ENCODE data around the gene MEF2D.

Gene MEF2D

DNA sequence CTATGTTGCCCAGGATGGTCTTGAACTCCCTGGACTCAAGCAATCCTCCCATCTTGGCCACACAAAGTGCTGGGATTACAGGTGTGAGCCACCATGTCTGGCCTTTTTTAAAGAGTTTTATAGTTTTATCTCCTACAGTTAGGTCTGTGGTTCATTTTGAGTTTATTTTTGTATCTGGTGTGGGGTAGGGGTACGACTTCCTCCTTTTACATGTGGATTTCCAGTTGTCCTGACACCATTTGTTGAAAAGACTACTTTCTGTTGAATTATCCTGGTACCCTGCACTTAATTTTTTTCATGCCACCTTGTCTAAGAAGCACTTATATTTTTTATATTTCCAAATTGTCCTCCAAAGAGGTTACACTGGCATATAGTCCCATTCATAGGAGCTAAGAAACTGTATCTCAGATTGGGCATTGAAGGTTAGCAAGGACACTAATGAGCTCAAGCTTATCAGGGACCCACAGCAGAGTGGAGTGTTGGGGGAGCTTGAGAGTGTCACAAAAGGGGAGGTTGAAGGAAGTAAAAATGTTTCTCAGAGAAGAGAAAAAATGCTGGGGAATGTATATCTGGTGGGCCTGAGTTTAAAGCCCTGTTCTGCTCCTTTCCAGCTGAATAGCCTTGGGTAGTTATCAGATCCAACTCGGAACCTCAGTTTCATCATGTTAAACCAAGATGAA, 23.4 kb upstream of the MEF2D start:
- DNase-seq, result no peak

DNA sequence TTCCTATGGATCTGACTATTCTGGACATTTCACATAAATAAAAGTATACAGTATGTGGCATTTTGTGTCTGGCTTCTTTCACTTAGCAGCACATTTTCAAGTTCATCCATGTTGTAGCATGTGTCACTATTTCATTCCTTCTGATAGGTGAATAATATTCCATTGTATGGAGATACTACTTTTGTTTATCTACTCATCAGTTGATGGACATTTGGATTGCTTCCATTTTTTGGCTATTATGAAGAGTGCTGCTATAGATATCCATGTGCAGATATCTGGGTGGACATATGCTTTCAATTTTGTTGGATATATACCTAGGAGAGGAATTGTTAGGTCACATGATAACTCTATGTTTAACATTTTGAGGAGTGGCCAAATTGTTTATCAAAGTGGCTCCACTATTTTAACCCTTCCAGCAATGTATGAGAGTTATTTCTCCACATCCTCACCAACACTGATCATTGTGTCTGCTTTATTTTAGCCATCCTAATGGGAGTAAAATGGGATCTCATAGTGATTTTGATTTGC, 21.9 kb upstream of the MEF2D start:
- DNase-seq, result no peak

GRCh38 chr1:156517748-156518147, 17.2 kb upstream of the MEF2D start:
- DNase-seq, result no peak

DNA sequence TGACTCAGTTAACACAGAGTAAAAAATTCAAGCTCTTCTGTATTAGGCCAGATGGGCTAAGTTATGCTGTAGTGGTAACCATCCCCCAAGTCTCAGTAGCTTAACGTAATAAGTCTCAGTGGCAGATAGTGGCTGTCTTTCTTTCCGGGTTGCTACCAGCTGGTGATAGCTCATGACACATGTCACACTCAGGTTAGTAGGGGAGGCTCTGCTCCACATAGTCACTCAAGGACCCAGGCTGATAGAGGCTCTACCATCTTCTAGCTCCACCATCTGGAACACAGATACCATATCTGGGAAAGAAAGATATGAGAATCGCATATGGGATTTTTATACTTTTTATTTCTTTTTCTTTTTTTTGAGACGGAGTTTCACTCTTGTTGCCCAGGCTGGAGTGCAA, 16.2 kb upstream of the MEF2D start:
- DNase-seq, result peak; percentile 29

DNA sequence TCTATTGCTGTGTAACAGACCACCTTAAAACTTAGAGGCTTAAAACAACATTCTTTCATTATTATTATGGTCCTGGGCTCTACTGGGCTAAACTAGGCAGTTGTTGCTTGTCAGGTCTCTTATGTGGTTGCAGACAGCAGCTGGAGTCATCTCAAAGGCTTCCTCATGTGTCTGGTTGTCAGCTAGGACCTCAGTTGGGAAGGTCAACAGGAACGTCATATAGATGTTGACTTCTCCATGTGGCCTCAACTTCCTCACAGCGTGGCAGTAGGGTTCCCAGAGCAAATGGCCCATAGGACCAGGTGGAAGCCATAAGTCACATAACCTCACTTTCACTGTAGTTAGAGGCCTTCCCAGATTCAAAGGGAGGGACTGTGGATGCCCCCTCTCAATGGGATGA, 15.4 kb upstream of the MEF2D start:
- DNase-seq, result no peak

DNA sequence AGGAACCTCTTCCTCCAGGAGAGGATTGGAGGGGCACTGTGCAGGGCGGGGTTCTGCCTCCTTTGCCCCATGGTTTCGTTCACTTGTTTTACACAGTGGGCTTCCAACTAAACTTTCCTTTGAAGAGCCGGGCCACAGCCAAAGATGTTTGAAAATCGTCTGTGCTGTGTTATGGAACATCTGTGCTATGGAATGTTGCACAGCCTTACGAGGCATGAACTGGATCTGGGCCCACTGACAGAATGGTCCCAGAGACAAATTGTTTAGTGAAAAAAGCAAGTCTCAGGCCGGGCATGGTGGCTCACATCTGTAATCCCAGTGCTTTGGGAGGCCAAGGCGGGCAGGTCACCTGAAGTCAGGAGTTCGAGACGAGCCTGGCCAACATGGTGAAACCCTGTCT, 12.6 kb upstream of the MEF2D start:
- no peak for DNase-seq

GRCh38 chr1:156511644-156512043, 11.1 kb upstream of the MEF2D start:
- DNase-seq, result no peak

DNA sequence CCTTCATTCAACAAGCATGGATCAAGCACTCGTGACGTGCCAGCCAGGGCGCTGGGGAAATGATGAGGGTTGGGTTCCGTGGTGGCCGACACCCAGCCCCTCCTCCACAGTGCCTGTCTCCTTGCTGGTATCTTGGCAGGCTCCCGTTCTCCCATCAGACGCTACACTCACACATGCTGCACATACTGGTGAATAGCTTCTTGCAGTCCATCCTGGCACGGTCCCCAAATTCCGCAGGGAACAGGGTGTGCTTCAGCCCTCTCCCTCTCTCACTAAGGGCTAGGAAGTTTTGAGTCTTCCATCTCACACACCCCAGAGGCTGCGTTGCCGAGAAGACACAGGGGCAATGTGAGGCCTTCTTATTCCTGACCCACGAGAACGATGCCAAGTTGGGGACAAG, 10.1 kb upstream of the MEF2D start:
- DNase-seq, result no peak

DNA sequence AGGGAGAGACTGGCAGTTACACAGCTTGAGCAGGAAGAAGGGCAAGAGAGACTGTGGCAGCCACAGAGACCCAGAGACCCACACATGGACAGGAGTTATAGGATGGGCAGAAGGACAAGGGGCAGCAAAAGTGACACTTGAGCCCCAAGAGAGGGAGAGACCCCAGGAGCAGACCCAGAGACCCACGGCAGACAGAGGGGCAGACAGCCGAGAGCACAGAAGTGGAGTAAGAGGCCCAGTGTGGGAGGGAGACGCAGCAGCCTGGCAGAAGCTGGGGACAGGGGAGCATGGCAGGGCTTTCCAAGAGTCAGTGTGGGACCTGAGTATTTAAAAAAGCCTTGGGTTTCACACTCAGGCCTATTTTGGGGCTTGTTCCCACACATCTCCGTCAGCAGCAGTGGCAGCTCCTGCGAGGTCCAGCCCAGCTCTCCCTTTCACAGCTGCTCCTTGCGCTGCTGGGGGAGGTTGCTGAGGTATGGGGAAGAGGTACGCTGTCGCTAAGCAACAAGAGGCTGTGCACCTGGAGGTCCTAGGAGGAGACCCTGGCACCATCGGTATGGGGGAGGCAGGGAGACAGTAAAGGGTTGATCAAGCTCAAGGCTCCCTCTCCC, 9.0 kb upstream of the MEF2D start:
- DNase-seq, result no peak

- DNase-seq, result no peak
Observed at GRCh38 chr1:156508955-156509234, 8.3 kb upstream of the MEF2D start.

DNA sequence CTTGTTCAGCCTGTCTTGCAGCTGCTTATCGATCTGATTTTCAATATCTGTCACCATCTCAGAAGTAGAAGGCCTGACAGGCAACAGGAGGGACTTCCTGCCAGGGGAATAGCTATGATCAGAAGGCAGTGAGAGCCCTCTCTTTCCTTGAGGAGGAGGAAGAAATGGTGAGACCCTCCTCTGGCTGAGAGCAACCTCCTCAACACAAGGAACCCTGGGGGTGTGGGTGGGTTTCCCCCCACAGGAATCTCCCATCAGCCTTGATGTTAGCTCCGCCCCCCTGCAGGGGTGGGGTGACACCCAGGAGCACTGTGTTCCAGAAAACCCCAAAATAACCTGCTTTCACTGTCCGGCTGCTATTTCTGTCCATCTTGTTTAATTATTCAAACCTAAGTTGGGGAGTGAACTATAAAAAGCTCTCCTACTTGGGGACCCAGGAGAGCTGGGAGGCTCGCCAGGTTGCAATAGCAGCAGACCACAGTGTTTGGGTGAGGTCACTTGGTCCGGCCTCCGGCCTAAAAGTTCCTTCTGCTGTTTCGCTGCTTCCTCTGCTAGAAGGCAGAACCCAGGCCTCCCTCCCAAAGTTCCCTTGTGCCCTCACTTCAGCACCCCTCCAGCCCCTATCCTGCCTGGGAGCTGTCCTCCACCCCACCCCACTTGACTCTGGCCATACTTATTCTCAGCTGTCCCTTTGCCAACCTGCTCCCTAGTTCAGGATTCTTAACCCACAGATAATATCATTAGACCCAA, 7.8 kb upstream of the MEF2D start:
- DNase-seq, result no peak

DNA sequence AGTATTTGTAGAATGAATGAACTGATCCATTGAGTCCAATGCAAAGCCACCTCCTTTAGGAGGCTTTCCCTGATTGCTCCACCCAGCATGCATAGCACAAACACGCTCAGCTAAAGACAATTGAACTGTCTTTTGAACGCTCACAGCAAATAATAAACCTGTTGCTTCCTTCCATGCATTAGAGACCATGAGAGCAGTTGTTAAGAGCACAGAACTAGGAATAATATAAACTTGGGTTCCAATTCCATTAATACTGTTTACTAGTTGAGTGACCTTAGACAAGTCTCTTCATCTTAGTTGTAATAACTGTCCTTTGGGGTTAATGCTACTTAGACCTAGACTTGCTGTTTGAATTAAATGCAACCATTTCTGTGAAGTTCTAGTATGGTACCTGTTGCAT, 5.9 kb upstream of the MEF2D start:
- no peak for DNase-seq

- no peak for DNase-seq
Observed at GRCh38 chr1:156505679-156506298, 5.2 kb upstream of the MEF2D start.

GRCh38 chr1:156504821-156505678, 4.5 kb upstream of the MEF2D start:
- peak; percentile 80 for DNase-seq

DNA sequence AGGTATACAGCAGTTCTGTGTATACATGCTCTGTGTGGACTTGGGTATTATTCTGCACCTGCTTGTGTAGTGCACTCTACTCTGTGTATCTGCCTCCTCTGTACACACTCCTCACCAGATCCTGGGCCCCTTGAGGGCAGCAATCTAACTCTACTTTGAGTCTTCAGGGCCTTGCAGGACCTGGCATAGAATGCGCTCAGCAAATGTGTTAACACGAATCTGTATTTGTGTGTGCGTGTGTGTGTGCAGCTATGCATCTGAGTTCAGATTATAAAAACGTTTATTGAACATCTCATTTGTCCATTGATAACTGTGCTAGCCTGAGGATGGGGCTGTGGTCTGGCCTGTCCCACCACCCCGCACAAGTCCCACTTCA, 3.9 kb upstream of the MEF2D start:
- no peak for DNase-seq

GRCh38 chr1:156503698-156504437, 3.3 kb upstream of the MEF2D start:
- no peak for DNase-seq

- DNase-seq, result no peak
Observed at GRCh38 chr1:156502894-156503697, 2.5 kb upstream of the MEF2D start.

GRCh38 chr1:156502391-156502893, 1.9 kb upstream of the MEF2D start:
- no peak for DNase-seq

GRCh38 chr1:156500793-156501506, 375 bp upstream of the MEF2D start:
- peak; percentile 88 for DNase-seq

DNA sequence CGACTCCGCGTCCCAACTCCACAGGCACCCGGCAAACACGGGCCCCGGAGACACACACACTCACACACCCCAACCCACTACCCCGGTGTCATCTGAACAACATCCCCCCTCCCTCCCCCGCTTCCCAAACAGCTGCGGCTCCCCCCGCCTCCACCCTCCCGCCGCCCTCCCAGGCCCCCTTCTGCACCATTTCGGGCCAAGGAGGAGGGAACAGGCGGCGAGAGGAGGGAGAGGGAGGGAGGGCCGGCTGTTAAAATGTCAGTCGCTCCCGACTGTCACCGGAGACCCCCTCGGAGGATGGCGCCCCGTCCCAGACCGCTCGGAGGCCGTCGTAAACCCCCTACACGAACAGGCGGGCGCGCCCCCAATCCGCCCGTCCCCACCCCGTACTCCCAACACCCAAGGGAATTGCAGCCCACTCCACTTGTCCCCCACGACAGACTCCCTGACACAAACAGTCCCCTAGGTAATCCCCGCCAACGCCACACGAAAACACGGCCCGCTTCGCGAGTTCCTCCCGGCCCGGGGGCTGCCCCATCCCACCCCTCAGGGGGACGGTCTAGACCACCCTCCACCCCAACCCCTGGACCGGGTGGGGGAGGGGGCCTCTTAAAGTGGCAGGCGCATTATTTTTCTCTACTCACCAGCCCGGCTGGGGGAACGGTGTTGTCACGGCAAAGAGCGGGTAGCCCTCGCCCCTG, 583 bp downstream of the MEF2D start:
- DNase-seq, result peak; percentile 64

All from NCI-H2171 treated with DMSO at 0.1 percent for 48 hours (cell line).